Measurements from ENCODE around the gene SLC2A8. TPM values are rescaled to one million over a fixed set of nuclear protein-coding genes. Genes with fewer than 3 reads are reported as not detected.

The SLC2A8 gene
- total and polyA plus RNA-seq, 3 donors from 2014 or later: 62.7 to 128 (median 68.6) TPM

- intact Hi-C loops (cut with DNase I; ENCODE audit: low total_unique reads): no loop called here
- peak; percentile 12 for DNase-seq
- WGBS, 2 donors: 79 to 81% methylated on average over 13 of the region's 13 CpGs
- H3K36me3 ChIP-seq (ENCODE audit: low read depth, missing control alignments): no peaks in the 10 kb centered on the region
- no peaks in the 10 kb centered on the region for H3K9me3 ChIP-seq
- TF ChIP-seq CTCF (IDR thresholded peaks at IDR 0.05) (no peak), POLR2A (IDR thresholded peaks at IDR 0.05) (no peak)
- H3K27ac ChIP-seq: no peak overlapping the region
- H3K4me1 ChIP-seq: peaks cover 3% of the 10 kb centered on the region
- H3K27me3 ChIP-seq: no peaks in the 10 kb centered on the region
- H3K4me3 ChIP-seq: no peak overlapping the region
Observed at GRCh38 chr9:127370672-127371648, 26.0 kb upstream of the SLC2A8 start.

GRCh38 chr9:127380479-127380878 is 16.5 kb upstream of the SLC2A8 start:
- no peaks in the 10 kb centered on the region for H3K36me3 ChIP-seq (ENCODE audit: low read depth, missing control alignments)
- intact Hi-C loops (cut with DNase I; ENCODE audit: low total_unique reads): no loop called here
- no peak for TF ChIP-seq POLR2A (IDR thresholded peaks at IDR 0.05)
- TF ChIP-seq CTCF (IDR thresholded peaks at IDR 0.05): no peak
- H3K4me1 ChIP-seq: no peaks in the 10 kb centered on the region
- H3K27me3 ChIP-seq: no peaks in the 10 kb centered on the region
- DNase-seq: no peak
- no peaks in the 10 kb centered on the region for H3K9me3 ChIP-seq
- H3K4me3 ChIP-seq: no peak overlapping the region
- WGBS, 2 donors: 90 to 97% methylated on average over 3 of the region's 3 CpGs
- no peak overlapping the region for H3K27ac ChIP-seq

- TF ChIP-seq CTCF (IDR thresholded peaks at IDR 0.05): no peak
- TF ChIP-seq POLR2A (IDR thresholded peaks at IDR 0.05): no peak
- Histone ChIP-seq H3K27ac (no peak overlapping the region), H3K27me3 (no peaks in the 10 kb centered on the region), H3K4me3 (no peak overlapping the region), H3K36me3 (ENCODE audit: low read depth, missing control alignments) (no peaks in the 10 kb centered on the region), H3K4me1 (no peaks in the 10 kb centered on the region), H3K9me3 (no peaks in the 10 kb centered on the region)
- DNase-seq: no peak
- 78 to 82% methylated on average over 2 of the region's 2 CpGs for WGBS, 2 donors
- intact Hi-C loops (cut with DNase I; ENCODE audit: low total_unique reads): no loop called here
Observed at GRCh38 chr9:127382541-127382940, 14.4 kb upstream of the SLC2A8 start.

GRCh38 chr9:127384016-127384730 is 12.8 kb upstream of the SLC2A8 start:
- Histone ChIP-seq H3K27ac (no peak overlapping the region), H3K9me3 (no peaks in the 10 kb centered on the region), H3K4me3 (no peak overlapping the region), H3K4me1 (no peaks in the 10 kb centered on the region), H3K36me3 (ENCODE audit: low read depth, missing control alignments) (no peaks in the 10 kb centered on the region), H3K27me3 (no peaks in the 10 kb centered on the region)
- intact Hi-C loops (cut with DNase I; ENCODE audit: low total_unique reads): no loop called here
- WGBS, 2 donors: 86 to 90% methylated on average over 10 to 11 of the region's 11 CpGs
- DNase-seq: no peak
- no peak for TF ChIP-seq CTCF (IDR thresholded peaks at IDR 0.05)
- TF ChIP-seq POLR2A (IDR thresholded peaks at IDR 0.05): no peak
